Stimulated activated CD8-positive, alpha-beta memory T cell treated with anti-CD3 and anti-CD28 coated beads, Interleukin-15, amount 100 ng/mL, for 48 hours (primary cell): ENCODE results near the gene USP47.
"Not testable (repeated sequence)": the region's sequence is repeated elsewhere in the genome, so short reads cannot be mapped to it uniquely, and the experiment has no call there.

ENCODE experiments used
- DNase-seq, 2 donors: peaks; one replicate each; pipeline ENCODE4 v3.0.0-alpha.2; 2020; ENCODE audit warnings: low read depth in 2 of 2

The USP47 gene

GRCh38 chr11:11822946-11823345, 18.8 kb upstream of the USP47 start:
- DNase-seq: no peak

GRCh38 chr11:11826260-11826659, 15.5 kb upstream of the USP47 start:
- no peak for DNase-seq

GRCh38 chr11:11827272-11827671, 14.5 kb upstream of the USP47 start:
- no peak for DNase-seq

- DNase-seq: not testable (repeated sequence)
These were observed 10.4 kb upstream of the USP47 start for GRCh38 chr11:11831406-11831805.

- DNase-seq: no peak
These were observed 5.0 kb upstream of the USP47 start for GRCh38 chr11:11836676-11837231.

- no peak for DNase-seq
These were observed 2.1 kb upstream of the USP47 start for GRCh38 chr11:11839718-11840117.

- DNase-seq: no peak
These were observed 553 bp upstream of the USP47 start for GRCh38 chr11:11841116-11841722.

GRCh38 chr11:11842421-11843008, 743 bp downstream of the USP47 start:
- DNase-seq: peak; percentile 34 to 40

- DNase-seq: no peak
These were observed 1.4 kb downstream of the USP47 start for GRCh38 chr11:11843211-11843621.

- DNase-seq: no peak
These were observed 1.9 kb downstream of the USP47 start for GRCh38 chr11:11843642-11844041.

- DNase-seq: no peak
These were observed 2.5 kb downstream of the USP47 start for GRCh38 chr11:11844272-11844671.

GRCh38 chr11:11845071-11845470, 3.3 kb downstream of the USP47 start:
- no peak for DNase-seq

- DNase-seq: no peak
These were observed 3.8 kb downstream of the USP47 start for GRCh38 chr11:11845551-11845950.

GRCh38 chr11:11847082-11847481, 5.3 kb downstream of the USP47 start:
- no peak for DNase-seq

GRCh38 chr11:11848891-11849746, 7.3 kb downstream of the USP47 start:
- DNase-seq: peak; percentile 13 to 36

- no peak for DNase-seq
These were observed 8.9 kb downstream of the USP47 start for GRCh38 chr11:11850668-11851067.

GRCh38 chr11:11856638-11857037, 14.9 kb downstream of the USP47 start:
- DNase-seq: no peak

GRCh38 chr11:11857769-11858168, 16.0 kb downstream of the USP47 start:
- no peak for DNase-seq

GRCh38 chr11:11858676-11859075, 16.9 kb downstream of the USP47 start:
- no peak for DNase-seq

- no peak for DNase-seq
These were observed 18.6 kb downstream of the USP47 start for GRCh38 chr11:11860103-11860979.

GRCh38 chr11:11862999-11863398, 21.2 kb downstream of the USP47 start:
- DNase-seq: no peak

GRCh38 chr11:11864332-11864731, 22.6 kb downstream of the USP47 start:
- DNase-seq: no peak
